K562 (cell line): ENCODE data around the gene CENPB. TPM values are rescaled to one million over a fixed set of nuclear protein-coding genes. Genes with fewer than 3 reads are reported as not detected.

Experiments used
- FUS ChIP-seq: fragments of 200-400 bp; formaldehyde crosslinking; optimal IDR thresholded peaks from 2 replicates; pipeline ENCODE3; 2017; ENCODE audit warnings: low read depth, low read length
- MBD1 ChIP-seq: fragments of 250-450 bp; sonication (Bioruptor Pico); IDR thresholded peaks from 2 replicates; pipeline ENCODE4 v1.8.0; 2022; ENCODE audit warnings: inconsistent platforms
- POLR2G ChIP-seq: fragments of 200-400 bp; formaldehyde crosslinking; IDR thresholded peaks from 2 replicates; pipeline ENCODE4 v1.6.1; 2017; ENCODE audit warnings: low read depth, mild to moderate bottlenecking, antibody characterized with exemption, low read length, moderate library complexity
- ZKSCAN1 ChIP-seq: fragments of 150-350 bp; IDR thresholded peaks from 2 replicates; pipeline ENCODE4 v1.6.1; 2016; ENCODE audit warnings: low read depth, low read length
- polyA plus RNA-seq, 8 experiments: library from polyadenylated mRNA; depleted of rRNA in 4 of 8; stranded (reverse) in 5 of 8; unstranded in 3 of 8; fragments of >200 nt; fragmentation: Nextera tagmentation in 2 of 8; fragmentation: Illumina TruSeq in 1 of 8; extraction: Ambion mirVana in 2 of 8; extraction: Trizol in 1 of 8; gene quantifications; 2 replicates each; pipeline versions ENCODE4 v1.2.1 to v1.2.3, GENCODE V29; 2011 to 2014; ENCODE audit warnings: inconsistent platforms in 1 of 8, missing spikeins in 1 of 8
- total RNA-seq, 7 experiments: library from RNA; depleted of rRNA in 6 of 7; stranded (reverse); fragments of >200 nt in 6 of 7; fragmentation: Illumina TruSeq in 2 of 7; extraction: Trizol in 2 of 7; gene quantifications; 2 replicates each; pipeline versions ENCODE4 v1.2.1 to v1.2.3, GENCODE V29; 2011 to 2021; ENCODE audit warnings: low replicate concordance in 1 of 7
- TF ChIP-seq, protein P1 (sequence below): fragments of 250-450 bp; sonication (Bioruptor Pico); IDR thresholded peaks from 2 replicates; pipeline ENCODE4 v1.8.0; 2022; ENCODE audit warnings: moderate library complexity, mild to moderate bottlenecking, inconsistent platforms
- TF ChIP-seq, protein P2 (sequence below): sonication (generic); formaldehyde crosslinking; IDR thresholded peaks from 2 replicates; pipeline ENCODE4 v1.8.0; 2022; ENCODE audit warnings: mild to moderate bottlenecking, low read depth, missing genetic modification reagents
- TF ChIP-seq, protein P3 (sequence below), 2 experiments: IDR thresholded peaks; 2 replicates each; pipeline ENCODE4 v1.6.1; 2011; ENCODE audit warnings: borderline replicate concordance in 1 of 2, control low read depth in 1 of 2, low read depth in 1 of 2, low read length in 1 of 2, mild to moderate bottlenecking in 1 of 2, mixed read lengths in 1 of 2, moderate library complexity in 1 of 2; ENCODE audit not compliant: insufficient read depth in 1 of 2, insufficient read length in 1 of 2, poor library complexity in 1 of 2, severe bottlenecking in 1 of 2; ENCODE audit errors: extremely low read depth in 1 of 2

The CENPB gene
- total and polyA plus RNA-seq, 9 of the 15 experiments (the other 6 are each of a cell fraction or from before 2014, with no cell fraction given): 0.17 to 70.8 (median 24.9) TPM

GRCh38 chr20:3784216-3784853, 2.2 kb downstream of the CENPB start (continued):
- TF ChIP-seq, protein P1, sequence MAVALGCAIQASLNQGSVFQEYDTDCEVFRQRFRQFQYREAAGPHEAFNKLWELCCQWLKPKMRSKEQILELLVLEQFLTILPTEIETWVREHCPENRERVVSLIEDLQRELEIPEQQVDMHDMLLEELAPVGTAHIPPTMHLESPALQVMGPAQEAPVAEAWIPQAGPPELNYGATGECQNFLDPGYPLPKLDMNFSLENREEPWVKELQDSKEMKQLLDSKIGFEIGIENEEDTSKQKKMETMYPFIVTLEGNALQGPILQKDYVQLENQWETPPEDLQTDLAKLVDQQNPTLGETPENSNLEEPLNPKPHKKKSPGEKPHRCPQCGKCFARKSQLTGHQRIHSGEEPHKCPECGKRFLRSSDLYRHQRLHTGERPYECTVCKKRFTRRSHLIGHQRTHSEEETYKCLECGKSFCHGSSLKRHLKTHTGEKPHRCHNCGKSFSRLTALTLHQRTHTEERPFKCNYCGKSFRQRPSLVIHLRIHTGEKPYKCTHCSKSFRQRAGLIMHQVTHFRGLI (CRISPR knock-in tag): no peak
- TF ChIP-seq, protein P2, sequence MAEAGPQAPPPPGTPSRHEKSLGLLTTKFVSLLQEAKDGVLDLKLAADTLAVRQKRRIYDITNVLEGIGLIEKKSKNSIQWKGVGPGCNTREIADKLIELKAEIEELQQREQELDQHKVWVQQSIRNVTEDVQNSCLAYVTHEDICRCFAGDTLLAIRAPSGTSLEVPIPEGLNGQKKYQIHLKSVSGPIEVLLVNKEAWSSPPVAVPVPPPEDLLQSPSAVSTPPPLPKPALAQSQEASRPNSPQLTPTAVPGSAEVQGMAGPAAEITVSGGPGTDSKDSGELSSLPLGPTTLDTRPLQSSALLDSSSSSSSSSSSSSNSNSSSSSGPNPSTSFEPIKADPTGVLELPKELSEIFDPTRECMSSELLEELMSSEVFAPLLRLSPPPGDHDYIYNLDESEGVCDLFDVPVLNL: no peak
- TF ChIP-seq FUS (no peak), POLR2G (peak; percentile 53), MBD1 (no peak), ZKSCAN1 (no peak)
- TF ChIP-seq, protein P3, sequence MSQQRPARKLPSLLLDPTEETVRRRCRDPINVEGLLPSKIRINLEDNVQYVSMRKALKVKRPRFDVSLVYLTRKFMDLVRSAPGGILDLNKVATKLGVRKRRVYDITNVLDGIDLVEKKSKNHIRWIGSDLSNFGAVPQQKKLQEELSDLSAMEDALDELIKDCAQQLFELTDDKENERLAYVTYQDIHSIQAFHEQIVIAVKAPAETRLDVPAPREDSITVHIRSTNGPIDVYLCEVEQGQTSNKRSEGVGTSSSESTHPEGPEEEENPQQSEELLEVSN (IDR thresholded peaks at IDR 0.05; ENCODE audit: borderline replicate concordance in 1 of 2, extremely low read depth in 1 of 2, insufficient read depth in 1 of 2, insufficient read length in 1 of 2, low read depth in 1 of 2, low read length in 1 of 2, poor library complexity in 1 of 2, severe bottlenecking in 1 of 2): peak in 1 of 2 experiments; percentile 36
